ENCODE measurements around the gene IFT88.
A peak's percentile ranks its signal among the peaks of the same experiment; 100 is the strongest.

Gene IFT88

DNA sequence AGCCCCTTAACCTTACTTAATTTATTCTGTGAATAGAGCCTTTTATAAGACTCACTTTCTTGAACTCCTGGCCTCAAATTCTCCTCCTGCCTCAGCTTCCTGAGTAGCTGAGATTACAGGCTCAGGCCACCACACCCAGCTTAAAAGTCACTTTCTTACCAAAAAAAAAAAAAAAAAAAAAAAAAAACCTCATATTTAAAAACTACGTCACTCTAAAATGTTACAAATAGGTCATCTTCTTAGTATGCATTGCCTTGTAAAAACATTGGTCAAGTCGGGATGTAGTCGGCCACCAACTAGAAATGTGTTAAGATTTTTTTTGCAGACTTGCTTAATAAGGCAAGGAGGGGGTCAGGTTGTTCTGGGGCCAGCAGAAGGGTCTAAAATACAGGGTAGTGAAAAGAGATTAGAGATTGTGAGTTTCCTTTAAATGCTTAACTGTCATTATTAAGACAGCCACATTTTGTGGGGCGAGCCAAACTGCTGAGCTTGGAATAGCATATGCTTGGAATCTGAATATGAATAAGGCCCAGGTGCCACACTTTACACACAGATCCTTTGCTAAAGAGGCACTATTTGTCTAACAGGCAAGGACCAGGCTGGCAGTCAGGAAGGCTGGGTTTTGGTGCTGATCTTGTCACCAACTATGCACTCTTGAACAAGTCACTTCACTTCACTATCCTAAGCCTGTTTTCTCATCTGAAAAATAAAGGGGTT, 120.1 kb downstream of the IFT88 start:
- no peak for DNase-seq (ENCODE audit: low read depth)

DNA sequence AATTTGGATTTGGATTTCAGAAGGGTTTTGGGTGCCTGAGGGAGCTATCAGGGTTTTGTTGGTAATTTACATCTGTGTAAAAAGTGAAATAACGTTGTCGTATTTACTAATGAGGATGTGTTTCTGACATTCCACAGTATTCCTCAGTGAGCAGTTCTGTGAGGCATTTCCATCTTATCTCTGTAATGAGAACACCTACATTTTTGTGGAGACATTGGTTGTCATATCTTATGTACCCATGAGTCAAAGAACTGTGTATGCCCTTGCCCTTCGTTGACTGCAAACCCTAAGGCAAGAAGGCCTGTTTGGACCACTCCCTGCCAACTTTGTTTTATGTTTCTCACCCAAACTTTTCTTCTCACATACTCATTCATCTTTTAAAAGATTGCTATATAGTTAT, 122.3 kb downstream of the IFT88 start:
- DNase-seq (ENCODE audit: low read depth) = no peak

DNA sequence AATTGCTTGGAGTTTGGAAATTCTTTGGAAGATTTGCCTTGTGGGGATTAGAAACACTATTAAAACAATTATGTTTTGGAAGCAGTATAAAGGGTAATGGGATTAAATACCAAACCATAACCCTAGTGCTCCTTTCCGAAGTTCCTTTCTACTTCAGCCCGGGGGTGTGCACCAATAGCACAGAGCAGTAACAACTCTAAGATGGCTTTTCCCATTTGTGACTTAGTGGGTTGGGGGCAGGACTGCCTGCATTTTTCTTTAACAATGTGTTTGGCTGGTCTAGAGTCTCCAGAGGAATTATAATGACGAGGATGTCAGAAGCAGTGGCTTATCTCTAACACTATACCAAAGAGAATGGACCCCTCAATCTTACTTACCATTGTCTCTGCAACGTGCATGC, 124.7 kb downstream of the IFT88 start:
- no peak for DNase-seq (ENCODE audit: low read depth)

DNA sequence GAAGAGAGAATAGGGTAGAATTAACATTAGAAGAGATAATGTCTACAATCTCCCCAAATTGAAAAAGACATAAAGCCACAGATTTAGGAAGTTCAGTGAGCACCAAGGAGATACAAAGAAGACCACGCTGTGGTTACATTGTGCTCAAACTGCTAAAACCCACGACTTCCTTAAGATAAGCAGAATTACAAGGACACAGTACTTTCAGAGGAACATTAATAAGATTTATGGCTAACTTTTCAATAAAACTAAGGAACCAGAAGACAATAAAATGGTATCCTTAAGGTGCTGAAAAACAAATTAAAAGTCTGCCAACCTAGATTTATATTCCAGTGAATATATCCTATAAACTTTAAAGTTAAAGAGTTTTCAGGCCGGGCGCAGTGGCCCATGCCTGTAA, 129.1 kb downstream of the IFT88 start:
- DNase-seq (ENCODE audit: low read depth) = no peak

DNA sequence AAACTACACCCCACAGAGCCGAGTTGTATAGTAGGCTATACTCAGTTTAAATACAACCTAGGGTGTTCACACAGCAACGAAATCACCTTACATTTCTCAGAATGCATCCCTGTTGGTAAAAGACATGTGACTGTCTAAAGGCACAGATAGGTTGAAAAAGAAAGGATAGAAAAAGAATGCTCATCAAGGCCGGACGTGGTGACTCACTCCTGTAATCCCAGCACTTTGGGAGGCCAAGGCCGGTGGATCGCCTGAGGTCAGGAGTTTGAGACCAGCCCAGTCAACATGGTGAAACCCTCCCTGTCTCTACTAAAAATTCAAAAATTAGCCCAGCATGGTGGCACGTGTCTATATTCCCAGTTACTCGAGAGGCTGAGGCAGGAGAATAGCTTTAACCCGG, 132.8 kb downstream of the IFT88 start:
- no peak for DNase-seq (ENCODE audit: low read depth)

DNA sequence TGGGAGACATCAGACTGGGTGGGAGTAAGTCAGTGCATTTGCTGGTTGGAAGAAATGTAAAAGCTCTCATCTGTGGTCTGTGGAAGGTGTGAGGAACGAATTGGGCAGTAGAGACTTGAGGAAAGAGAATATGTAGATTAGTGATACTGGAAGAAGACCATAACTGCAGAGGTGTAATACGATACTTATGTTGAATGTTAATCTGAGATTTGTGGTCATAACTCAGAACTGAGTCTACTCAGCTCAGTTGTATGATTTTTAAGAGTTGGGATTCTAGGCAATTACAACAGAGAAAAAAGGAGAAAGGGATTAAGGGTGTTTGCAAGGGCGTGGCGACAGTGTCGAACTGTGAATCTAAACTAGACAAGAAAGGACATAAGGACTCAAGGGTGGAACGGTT, 133.3 kb downstream of the IFT88 start:
- DNase-seq (ENCODE audit: low read depth) = no peak

DNA sequence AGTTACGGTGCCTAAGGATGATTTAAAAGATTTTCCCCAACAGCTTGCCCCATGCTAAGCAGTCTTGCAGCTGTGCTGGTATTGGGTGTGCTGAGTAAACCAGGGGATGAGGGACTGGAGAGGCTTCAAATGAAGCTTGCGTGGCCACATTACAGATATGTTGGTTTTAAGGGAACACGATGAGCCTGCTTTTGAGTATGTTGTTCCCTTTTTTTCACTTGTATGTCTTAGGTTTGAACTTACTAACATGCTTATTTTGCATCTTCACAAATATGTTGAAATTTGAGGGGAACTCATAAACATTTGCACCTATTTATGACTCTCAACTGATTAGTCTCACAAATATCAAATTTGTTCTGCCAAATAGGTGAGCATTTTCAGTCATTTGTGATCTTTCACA, 134.5 kb downstream of the IFT88 start:
- no peak for DNase-seq (ENCODE audit: low read depth)

DNA sequence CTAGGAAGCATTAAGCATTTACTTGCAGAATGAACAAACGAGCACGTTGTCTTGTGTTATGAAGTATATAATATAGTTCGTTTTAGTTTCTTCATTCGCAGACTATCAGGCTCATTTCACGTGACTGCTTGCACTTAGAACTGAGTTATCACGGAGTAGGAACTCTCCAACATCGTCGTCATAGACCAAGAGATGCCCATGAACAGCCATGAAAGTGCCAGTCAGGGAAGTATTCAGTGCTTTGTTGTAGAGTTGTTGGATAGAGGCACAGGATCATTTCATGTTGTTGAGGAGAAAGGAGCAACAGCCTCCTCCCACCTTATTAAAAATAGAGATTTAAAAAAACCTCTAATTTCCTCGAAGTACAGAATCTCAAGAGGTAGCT, 135.6 kb downstream of the IFT88 start:
- DNase-seq (ENCODE audit: low read depth) = no peak

DNA sequence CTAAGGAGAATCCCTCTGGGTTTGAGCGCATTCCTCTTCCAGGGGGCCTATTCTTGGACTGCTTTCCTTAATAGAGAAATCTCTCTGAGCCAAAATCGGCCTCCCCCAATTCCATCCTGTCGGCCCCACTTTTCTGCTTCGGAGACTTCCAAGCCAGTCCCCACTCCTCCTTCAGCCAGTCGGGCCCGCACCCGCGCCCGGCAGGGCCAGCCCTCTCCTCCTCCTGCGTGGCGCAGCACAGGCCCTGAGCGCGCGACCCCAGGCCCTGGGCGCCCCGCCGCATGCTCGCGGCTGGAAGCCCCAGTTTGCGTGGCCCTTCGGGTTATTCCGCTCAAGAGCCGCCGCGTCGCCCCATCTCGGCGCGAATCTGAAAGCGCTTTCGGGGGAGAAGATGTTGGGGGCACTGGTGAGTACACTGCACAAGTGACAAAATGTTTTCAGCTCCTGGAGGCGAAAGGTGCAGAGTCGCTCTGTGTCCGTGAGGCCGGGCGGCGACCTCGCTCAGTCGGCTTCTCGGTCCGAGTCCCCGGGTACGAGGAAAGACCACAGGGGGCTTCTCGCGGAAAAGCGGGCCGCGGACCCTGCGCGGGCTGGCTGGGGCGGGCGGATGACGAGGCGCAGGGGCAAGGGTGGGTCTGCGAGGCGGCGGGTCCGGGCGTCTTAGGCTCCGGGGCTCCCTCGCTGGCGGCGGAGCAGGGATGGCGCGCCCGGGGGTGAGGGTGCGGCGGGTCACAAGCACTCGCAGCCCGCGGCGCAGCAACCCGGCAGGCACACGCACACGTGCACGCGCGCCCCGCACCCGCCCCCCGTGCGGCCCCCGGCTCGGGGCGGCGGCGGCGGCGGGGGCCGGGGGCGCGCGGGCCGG, 136.2 kb downstream of the IFT88 start, which contains the start of gene IL17D:
Gene IL17D (plus strand): TSS at position 785 of the 865 bp plus-strand sequence. CDS start 303 bp downstream, outside the sequence.
- peak; percentile 19 for DNase-seq (ENCODE audit: low read depth)

DNA sequence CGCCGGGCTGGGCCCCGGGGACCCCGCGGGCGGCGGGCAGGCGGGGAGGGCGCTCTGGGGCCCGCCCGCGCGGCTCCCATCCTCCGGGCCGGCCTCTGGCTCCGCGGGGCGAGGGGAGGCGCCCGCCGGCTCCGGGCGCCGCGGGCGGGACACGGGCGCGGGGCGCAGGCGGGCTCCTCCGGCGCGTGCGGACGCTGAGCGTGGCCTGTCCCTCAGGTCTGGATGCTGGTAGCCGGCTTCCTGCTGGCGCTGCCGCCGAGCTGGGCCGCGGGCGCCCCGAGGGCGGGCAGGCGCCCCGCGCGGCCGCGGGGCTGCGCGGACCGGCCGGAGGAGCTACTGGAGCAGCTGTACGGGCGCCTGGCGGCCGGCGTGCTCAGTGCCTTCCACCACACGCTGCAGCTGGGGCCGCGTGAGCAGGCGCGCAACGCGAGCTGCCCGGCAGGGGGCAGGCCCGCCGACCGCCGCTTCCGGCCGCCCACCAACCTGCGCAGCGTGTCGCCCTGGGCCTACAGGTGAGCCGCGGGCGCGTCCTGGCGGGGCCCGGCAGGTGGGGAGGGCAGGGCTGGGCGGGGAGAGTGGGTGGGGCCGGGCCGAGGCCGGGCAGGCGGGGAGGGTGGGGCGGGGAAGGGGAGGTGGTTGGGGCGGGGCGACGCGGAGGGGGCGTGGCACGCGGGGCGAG, 137.0 kb downstream of the IFT88 start:
- DNase-seq (ENCODE audit: low read depth) = peak; percentile 77

DNA sequence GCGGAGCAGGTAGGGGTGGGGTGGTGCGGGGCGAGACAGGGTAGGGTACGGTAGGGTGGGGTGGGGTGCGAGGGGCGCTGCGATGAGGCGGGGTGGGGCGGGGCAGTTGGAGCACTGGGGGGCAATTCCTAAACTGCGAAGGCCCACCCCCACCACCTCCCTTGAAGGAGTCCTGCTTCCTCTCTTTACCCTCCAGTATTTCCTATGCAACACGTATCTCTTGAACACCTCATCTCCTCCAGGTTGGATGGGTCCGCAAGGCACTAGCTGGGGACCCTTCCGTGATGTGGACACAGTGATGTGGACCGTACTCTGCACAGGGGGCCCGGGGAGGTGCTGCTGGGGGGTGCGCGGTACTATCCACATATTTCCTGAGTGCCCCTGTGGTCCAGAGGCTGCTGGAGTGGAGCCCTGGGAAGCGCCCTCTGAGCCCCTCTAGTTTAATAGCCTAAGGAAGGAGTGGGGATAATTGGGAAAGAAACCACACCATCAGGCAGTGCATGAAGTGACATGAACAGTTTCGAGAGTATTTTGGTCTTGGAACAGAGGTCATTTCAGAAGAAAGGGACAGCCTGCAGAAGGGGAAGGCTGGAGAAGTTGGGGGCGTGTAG, 137.6 kb downstream of the IFT88 start:
- no peak for DNase-seq (ENCODE audit: low read depth)

DNA sequence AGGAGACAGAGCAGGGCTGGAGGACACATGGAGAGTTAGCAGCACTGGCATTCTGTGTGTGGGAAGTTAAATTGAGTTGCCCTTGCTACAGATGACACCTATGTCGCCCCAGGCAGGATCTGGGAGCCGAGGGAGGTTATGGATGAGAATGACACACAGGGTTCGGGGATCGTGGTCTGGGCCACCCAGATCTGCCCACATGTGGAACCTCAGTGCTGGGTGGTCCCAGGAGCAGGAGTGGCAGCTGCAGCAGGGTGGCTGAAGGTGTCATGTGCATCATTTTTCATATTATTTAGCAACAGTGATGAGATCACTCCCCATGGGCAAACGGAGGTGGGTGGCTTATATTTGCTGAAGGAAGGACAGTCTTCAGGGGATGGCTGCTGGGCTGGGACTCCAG, 139.7 kb downstream of the IFT88 start:
- no peak for DNase-seq (ENCODE audit: low read depth)

DNA sequence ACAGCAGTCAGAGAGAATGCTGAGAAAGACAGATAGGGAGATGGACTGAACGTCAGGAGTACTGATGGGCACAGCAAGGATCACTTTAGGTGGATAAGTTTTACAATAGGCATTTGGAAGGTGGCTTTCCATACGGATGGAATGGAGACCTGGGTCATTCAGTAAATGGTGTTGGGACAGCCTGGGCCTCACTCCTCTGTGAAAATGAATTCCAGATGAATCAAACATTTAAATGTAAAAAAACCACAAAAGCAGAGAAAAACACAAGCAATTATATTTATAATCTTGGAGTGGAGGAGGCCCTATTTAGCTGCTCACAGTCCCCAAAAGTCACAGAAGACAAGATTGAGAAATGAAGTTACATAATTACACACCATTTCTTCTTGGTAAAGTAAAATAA, 141.3 kb downstream of the IFT88 start:
- DNase-seq (ENCODE audit: low read depth) = no peak

DNA sequence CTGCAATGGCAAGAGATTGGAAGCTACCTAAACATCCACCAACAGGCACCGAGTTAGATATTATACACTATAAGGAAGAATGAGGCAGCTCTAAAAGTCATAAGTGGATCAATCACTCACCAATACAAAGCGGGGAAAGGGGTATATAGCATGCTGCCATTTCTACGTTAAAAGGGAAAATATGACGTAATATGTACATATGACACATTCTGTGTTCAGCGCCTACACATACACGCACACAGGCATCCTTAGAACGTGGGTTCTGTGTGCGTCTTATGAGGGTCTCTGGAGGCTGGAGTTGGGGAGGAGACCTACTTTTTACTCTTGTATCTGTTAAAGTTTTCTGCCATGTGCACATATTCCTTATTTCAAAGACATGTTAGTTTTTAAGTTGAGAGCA, 142.4 kb downstream of the IFT88 start:
- DNase-seq (ENCODE audit: low read depth) = no peak

DNA sequence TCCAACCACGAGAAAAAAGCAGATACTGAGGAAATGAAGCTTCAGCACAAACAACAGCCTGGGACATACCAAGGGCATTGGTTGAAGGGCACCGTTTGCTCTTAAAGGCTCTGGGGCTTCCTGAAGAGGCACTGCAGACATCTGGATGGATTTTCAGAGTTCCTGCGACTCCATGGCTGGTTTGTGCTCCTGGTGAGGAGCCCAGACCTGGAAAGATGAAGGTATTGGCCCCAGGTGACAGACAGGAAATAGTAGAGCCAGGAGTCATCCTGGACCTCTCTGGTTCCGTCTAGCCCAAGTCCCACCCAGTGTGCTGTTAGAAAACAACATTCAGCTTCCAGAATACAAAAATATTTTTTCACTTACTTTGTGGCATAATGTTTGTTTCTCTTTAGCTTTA, 142.8 kb downstream of the IFT88 start:
- DNase-seq (ENCODE audit: low read depth) = no peak

DNA sequence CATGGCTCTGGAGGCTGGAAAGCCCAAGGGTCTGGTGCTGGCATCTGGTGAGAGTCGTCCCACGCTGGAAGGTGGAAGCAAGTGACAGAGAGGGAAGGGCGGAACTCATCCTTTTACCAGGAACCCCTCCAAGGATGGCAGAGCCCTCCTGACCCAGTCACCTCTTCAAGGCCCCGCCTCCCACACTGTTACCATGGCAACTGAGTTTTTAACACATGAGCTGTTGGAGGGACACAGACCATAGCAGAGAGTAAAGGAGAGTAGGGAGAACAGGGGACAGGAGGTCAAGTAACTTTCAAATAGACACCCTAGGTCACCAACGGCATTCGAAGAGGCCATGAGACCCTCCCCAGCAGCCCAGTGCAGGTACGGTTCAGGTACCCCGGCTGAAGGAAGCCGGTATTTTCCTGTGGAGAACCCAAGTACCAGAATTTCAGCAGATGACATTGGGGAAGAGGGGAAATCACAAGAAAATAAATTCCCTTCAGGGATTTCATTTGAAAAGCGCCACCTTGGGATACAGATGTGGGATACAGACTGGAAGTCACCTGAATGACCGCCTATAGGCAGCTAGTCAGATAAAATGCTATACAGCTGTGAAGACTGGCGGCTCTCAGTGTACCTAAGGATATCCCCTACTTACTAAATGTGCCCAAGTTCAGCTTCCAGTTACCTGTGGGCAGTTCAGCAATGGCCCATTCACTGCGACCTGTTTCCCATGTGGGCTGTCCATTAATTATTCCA, 144.5 kb downstream of the IFT88 start:
- no peak for DNase-seq (ENCODE audit: low read depth)

DNA sequence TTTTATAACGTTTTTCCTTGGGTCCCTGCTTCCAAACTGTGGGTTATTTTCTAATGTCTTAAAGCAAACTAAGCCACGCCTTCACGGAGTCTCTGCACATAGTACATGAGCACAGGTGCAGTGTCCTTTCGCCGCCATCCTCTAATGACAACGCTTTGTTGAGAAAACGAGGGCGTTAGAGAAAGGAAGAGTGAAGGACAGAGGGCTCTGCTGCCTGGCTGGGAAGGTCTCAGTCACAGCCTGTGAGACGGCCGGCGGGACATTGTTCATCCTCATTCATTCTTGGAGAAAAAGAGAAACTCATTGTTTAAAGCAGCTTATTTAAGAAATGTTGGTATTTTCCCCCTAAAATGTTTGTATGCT, 146.0 kb downstream of the IFT88 start:
- no peak for DNase-seq (ENCODE audit: low read depth)

DNA sequence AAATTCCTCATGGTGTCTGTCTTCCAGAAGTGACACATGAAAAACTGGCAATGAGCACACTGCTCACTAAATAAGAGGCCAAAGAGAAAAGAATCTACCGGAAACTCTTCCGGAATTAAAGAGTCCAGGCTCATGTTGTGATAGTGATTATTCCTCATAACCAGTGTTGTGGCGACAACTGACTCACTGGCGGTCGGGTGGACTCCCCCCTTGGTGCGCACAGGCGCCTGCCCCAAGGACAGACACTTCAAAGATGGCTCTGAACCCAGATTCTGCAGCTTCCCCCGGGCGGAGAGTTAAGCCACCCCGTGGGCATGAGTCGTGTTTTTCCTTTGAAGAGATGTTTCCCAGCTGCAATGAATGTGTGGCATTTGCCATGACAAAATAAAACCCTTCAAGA, 146.8 kb downstream of the IFT88 start:
- DNase-seq (ENCODE audit: low read depth) = peak; percentile 4

DNA sequence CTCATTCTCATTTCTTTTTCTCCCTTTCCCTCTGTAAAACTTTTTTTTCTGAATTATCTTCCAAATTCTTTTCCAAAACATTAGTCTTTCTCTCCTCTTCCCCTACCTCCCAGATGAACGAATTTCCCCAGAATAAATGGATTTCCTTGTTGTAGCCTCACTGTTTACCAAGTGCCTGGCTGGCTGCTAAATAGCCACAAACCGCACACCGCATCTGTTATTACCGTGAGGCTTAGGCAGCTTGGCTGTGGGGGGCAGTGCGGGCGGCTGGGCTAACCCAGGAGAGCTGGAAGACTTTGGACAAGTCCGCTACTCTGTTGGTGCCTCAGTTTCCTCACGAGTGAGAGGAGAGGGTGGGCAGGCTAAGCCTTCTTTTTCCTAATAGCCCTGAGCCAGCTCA, 147.2 kb downstream of the IFT88 start:
- no peak for DNase-seq (ENCODE audit: low read depth)

DNA sequence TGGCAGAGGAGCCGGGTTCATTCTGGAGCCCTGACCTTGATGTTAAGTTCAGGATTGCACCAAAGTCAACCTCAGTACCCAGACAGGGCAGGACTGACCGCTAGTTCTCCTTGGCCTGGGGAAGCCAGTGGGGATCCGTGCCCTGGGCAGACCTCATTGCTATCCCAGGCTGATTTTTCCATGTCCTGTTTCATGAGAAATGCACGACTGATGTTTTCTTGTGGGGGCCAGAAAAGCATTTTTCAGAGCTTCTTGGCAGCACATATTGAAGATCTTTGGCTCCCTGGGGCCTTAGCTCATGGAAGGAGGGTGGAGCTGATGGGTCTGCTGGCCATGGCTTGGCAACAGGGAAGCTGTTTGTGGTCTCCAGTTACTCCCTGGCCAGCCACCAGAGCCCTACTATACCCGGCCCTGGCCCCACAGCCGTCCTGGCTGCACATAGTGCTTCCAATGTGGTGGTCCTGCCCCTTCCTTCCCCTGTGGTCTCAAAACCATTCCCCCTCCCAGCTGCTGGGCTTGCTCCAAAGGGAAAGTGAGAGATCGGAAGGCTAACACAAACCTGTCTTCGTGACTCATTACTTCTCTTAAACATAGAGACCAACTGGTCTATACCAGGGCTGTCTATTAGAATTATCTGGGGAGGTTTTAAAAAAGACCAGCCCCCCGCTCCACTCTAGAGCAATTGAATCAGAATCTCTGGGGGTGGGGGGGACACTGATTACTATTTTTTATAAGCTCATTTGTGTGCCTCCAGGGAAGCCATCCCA, 147.8 kb downstream of the IFT88 start:
- no peak for DNase-seq (ENCODE audit: low read depth)

DNA sequence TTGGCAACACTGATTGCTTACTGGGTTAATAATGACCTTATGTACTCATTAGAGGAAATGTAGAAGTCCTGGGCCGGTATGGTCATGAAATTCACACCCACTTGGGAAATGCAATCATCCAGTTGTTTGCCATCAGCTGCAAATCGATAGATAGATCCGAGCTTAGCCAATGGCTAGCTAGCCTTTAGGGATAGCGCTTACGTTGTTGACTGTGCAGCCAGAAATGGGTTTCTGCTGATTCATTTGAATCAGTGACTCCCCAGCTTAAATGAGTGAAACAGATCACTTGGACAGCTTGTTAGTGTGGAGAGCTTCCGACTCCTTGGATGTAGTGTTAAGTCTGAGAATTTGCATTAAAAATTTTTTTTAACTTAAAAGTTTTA, 148.4 kb downstream of the IFT88 start:
- no peak for DNase-seq (ENCODE audit: low read depth)

Measured in activated T-cell treated with anti-CD3 and anti-CD28 coated beads for 48 hours (primary cell).